Raji (cell line): ENCODE data around the gene NPAS1.

Experiments used
- POLR2A ChIP-seq: IDR thresholded peaks from 2 replicates; pipeline ENCODE4 v1.6.1; 2011; ENCODE audit warnings: low read depth, low read length, control low read depth; ENCODE audit not compliant: insufficient read depth

The NPAS1 gene

GRCh38 chr19:47073574-47073973 lies 53.9 kb downstream of the NPAS1 start:
- TF ChIP-seq POLR2A, result no peak

GRCh38 chr19:47074621-47075020 lies 55.0 kb downstream of the NPAS1 start:
- no peak for TF ChIP-seq POLR2A

GRCh38 chr19:47075179-47075810 lies 55.7 kb downstream of the NPAS1 start:
- no peak for TF ChIP-seq POLR2A

GRCh38 chr19:47075941-47076340 lies 56.3 kb downstream of the NPAS1 start:
- no peak for TF ChIP-seq POLR2A

GRCh38 chr19:47081095-47081494 lies 61.5 kb downstream of the NPAS1 start:
- TF ChIP-seq POLR2A, result no peak

- no peak for TF ChIP-seq POLR2A
Measured at GRCh38 chr19:47082493-47082892, 62.9 kb downstream of the NPAS1 start.

GRCh38 chr19:47084879-47085439 lies 65.3 kb downstream of the NPAS1 start:
- TF ChIP-seq POLR2A, result no peak

- TF ChIP-seq POLR2A, result no peak
Measured at GRCh38 chr19:47086280-47086679, 66.6 kb downstream of the NPAS1 start.

GRCh38 chr19:47089767-47090350 lies 70.2 kb downstream of the NPAS1 start:
- TF ChIP-seq POLR2A, result no peak

GRCh38 chr19:47093254-47093653 lies 73.6 kb downstream of the NPAS1 start:
- no peak for TF ChIP-seq POLR2A

GRCh38 chr19:47093841-47094240 lies 74.2 kb downstream of the NPAS1 start:
- TF ChIP-seq POLR2A, result no peak

- TF ChIP-seq POLR2A, result no peak
Measured at GRCh38 chr19:47094557-47095475, 75.2 kb downstream of the NPAS1 start.
